ENCODE measurements around the gene GLUL. TPM values are rescaled to one million over a fixed set of nuclear protein-coding genes. Genes with fewer than 3 reads are reported as not detected.

Gene GLUL
- total and polyA plus RNA-seq, 8 donors: 178 to 512 (median 291) TPM

DNA sequence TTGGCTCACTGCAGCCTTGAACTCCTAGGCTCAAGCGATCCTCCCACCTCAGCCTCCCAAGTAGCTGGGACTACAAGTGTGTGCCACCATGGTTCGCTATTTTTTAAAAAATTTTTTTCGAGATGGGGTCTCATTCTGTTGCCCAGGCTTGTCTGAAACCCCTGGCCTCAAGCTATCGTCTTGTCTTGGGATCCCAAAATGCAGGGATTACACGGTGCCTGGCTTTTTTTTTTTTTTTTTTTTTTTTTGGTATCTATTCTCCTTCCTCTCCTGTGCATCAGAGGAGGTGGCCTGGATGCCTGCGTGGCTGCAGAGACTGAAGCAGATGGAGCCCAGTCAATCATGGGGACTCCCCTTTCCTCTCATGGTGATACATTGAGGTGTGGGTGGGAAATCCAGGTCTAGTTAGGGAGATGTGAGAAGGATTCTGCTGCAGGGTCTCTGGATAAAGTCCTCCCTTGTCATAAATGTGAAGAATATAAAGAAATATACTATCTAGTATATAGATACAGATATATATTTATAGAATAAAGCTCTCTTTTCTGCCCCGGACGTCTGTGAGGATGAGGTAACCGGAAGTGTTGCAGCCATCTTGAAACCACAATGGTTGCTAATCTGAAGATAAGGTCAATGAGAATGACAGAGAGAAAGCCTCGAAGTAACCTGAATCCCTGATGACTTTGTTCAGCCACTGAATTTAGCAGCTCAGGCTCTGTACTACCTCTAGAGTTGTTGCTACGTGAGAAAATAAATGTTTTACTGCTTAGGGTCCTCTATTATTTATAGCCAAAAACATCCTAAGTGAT lies 38.9 kb upstream of the GLUL start:
- Histone ChIP-seq H3K4me3 (no peak overlapping the region), H3K36me3 (no peaks in the 10 kb centered on the region), H3K27me3 (no peaks in the 10 kb centered on the region), H3K9me3 (no peaks in the 10 kb centered on the region), H3K4me1 (no peaks in the 10 kb centered on the region), H3K27ac (no peak overlapping the region)
- TF ChIP-seq, protein P1, sequence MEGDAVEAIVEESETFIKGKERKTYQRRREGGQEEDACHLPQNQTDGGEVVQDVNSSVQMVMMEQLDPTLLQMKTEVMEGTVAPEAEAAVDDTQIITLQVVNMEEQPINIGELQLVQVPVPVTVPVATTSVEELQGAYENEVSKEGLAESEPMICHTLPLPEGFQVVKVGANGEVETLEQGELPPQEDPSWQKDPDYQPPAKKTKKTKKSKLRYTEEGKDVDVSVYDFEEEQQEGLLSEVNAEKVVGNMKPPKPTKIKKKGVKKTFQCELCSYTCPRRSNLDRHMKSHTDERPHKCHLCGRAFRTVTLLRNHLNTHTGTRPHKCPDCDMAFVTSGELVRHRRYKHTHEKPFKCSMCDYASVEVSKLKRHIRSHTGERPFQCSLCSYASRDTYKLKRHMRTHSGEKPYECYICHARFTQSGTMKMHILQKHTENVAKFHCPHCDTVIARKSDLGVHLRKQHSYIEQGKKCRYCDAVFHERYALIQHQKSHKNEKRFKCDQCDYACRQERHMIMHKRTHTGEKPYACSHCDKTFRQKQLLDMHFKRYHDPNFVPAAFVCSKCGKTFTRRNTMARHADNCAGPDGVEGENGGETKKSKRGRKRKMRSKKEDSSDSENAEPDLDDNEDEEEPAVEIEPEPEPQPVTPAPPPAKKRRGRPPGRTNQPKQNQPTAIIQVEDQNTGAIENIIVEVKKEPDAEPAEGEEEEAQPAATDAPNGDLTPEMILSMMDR (IDR thresholded peaks at IDR 0.05): no peak
- intact Hi-C loops (cut with DNase I): no loop called here
- ATAC-seq (no peak), FAIRE-seq (no peak), DNase-seq (no peak)
- 72 to 80% methylated on average over 11 of the region's 11 CpGs for WGBS, 2 donors

DNA sequence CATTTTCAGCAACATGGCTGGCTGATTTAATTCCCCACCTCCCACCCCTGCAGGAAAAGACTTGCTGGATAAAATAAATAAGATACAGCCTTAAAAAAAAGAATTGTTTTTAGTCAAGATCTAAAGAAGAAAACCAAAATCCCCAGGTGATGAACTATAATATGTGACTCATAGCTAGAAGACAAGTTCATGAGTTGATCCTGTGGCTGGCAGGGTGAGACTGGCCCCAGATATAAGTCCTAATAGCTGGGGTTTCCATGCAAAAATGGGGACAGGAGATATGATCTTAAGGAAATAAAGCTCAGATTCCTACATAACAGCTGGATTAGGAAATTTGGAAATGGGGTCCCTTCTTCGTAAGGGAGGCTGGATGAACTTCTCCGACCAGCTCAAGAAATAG lies 36.5 kb upstream of the GLUL start:
- TF ChIP-seq, protein P1 (IDR thresholded peaks at IDR 0.05): no peak
- FAIRE-seq (no peak), DNase-seq (no peak), ATAC-seq (no peak)
- 92 to 95% methylated on average over 2 of the region's 2 CpGs for WGBS, 2 donors
- Histone ChIP-seq H3K4me3 (no peak overlapping the region), H3K4me1 (no peaks in the 10 kb centered on the region), H3K27me3 (no peaks in the 10 kb centered on the region), H3K9me3 (no peaks in the 10 kb centered on the region), H3K36me3 (no peaks in the 10 kb centered on the region), H3K27ac (no peak overlapping the region)
- intact Hi-C loops (cut with DNase I): no loop called here

DNA sequence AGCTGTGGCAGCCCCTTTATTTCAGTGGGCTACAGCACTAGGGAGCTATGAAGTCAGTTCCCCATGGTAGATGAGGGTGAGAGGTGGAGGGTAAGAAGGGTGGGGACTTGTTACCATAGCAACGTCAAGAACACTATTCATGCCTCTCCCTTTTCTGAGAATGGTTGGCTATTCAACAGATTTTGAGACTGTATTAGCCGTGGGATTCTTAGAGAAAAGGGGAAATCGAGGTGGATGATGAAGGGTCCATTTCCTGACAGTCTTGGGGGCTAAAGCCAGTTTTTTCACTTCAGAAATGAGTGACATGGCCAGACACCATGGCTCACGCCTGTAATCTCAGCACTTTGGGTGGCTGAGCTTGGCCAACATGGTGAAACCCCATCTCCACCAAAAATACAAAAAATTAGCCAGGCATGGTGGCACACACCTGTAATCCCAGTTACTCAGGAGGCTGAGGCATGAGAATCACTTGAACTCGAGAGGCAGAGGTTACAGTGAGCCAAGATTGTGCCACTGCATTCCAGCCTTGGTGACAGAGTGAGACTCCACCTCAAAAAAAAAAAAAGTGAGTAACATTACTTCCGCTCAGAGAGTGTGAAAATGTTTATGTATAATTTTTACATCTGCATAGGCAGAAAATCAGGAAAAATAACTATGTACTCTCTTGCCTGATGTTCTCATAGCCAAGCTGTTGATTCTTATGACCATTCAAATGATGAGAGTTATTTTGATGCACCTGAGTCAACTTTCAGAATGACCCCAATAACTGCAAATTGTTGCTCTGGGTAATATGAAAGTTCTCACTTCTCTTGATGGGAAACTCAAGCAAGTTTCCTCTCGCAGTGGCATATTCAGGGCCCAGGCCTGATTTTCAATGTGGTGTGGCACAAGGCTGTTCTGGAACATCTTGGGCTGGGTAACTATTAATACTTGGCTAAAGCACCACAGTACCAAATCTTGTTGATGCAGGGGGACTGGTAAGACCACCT lies 35.1 kb upstream of the GLUL start:
- DNase-seq (no peak), ATAC-seq (no peak), FAIRE-seq (no peak)
- Histone ChIP-seq H3K4me3 (no peak overlapping the region), H3K36me3 (no peaks in the 10 kb centered on the region), H3K4me1 (no peaks in the 10 kb centered on the region), H3K27me3 (no peaks in the 10 kb centered on the region), H3K9me3 (no peaks in the 10 kb centered on the region), H3K27ac (no peak overlapping the region)
- intact Hi-C loops (cut with DNase I): no loop called here
- TF ChIP-seq, protein P1 (IDR thresholded peaks at IDR 0.05): no peak
- 77 to 78% methylated on average over 7 of the region's 7 CpGs for WGBS, 2 donors

DNA sequence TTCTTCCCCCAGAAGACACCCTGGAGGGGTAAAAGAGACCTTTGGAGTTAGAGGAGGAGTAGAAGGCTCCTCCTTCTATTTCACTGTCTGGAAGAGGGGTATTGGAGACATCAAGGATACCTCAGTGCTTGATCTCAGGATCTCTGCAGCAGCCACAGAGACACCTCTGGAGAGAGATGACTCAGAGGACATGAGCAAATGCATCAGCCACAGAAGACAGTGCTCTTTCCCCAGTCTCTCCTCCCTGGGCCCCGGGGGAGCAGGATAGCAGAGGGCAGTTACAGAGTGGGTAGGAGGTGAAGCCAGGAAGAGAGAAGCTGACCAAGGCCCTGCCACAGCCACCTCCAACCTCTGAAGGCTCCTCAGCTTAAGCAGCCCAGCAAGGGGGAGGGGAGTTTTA lies 24.2 kb upstream of the GLUL start:
- 46 to 61% methylated on average over 1 of the region's 1 CpG for WGBS, 2 donors
- Histone ChIP-seq H3K36me3 (no peaks in the 10 kb centered on the region), H3K4me1 (peaks cover 0 to 3% (median 0%) of the 10 kb centered on the region in 3 donors), H3K9me3 (no peaks in the 10 kb centered on the region), H3K4me3 (no peak overlapping the region), H3K27me3 (no peaks in the 10 kb centered on the region), H3K27ac (no peak overlapping the region)
- DNase-seq (no peak), ATAC-seq (no peak), FAIRE-seq (no peak)
- TF ChIP-seq, protein P1 (IDR thresholded peaks at IDR 0.05): no peak
- intact Hi-C loops (cut with DNase I): no loop called here
